ENCODE data around the gene SMCP. TPM values are rescaled to one million over a fixed set of nuclear protein-coding genes. Genes with fewer than 3 reads are reported as not detected.
A peak's percentile ranks its signal among the peaks of the same experiment; 100 is the strongest.

Gene SMCP
- total RNA-seq, 1 experiment from 2014 or later = not detected

DNA sequence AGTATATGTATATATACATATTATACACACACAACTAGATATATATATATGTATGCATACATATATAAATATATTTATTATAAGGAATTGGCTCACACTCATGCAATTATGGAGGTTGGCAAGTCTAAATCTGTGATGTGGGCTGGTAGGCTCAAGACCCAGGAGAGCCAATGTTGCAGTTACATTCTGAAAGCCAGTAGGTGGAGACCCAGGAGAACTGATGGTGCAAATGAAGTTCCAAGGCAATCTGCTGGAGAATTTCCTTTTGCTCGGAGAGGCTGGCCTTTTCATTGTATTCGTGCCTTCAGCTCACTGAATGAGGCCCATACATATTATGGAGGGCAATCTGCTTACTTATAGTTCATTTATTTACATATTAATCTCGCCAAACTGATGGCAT lies 39.7 kb downstream of the SMCP start:
- no peaks in the 10 kb centered on the region for H3K4me1 ChIP-seq (ENCODE audit: control insufficient read depth, insufficient read depth, low read length)
- BruUV-seq (replicated peaks) = no TSS peak
- CTCF ChIA-PET = interaction anchor here (0.7 kb wide), 1 partner anchor 58 kb away, joined by 9 read pairs; no protein-coding TSS in a partner anchor
- DNase-seq (ENCODE audit: low read depth, low spot score) (no peak), ATAC-seq (no peak)
- POLR2A ChIA-PET = no interaction called here
- in situ Hi-C loops (cut with HindIII; ENCODE audit: low pct_unique_long_range_greater_than_20kb, low sequenced_read_pairs) (no loop called here), intact Hi-C loops (cut with micrococcal nuclease; ENCODE audit: unreplicated experiment) (loop anchor here (5.0 kb wide), 1 partner anchor 275 kb away; no protein-coding TSS in a partner anchor)
- TF ChIP-seq, protein P1, sequence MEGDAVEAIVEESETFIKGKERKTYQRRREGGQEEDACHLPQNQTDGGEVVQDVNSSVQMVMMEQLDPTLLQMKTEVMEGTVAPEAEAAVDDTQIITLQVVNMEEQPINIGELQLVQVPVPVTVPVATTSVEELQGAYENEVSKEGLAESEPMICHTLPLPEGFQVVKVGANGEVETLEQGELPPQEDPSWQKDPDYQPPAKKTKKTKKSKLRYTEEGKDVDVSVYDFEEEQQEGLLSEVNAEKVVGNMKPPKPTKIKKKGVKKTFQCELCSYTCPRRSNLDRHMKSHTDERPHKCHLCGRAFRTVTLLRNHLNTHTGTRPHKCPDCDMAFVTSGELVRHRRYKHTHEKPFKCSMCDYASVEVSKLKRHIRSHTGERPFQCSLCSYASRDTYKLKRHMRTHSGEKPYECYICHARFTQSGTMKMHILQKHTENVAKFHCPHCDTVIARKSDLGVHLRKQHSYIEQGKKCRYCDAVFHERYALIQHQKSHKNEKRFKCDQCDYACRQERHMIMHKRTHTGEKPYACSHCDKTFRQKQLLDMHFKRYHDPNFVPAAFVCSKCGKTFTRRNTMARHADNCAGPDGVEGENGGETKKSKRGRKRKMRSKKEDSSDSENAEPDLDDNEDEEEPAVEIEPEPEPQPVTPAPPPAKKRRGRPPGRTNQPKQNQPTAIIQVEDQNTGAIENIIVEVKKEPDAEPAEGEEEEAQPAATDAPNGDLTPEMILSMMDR (IDR thresholded peaks at IDR 0.05) = peak; percentile 46
- no peak for TF ChIP-seq POLR2AphosphoS5 (IDR thresholded peaks at IDR 0.05; ENCODE audit: low read depth, low read length)
- H3K36me3 ChIP-seq (ENCODE audit: control insufficient read depth, insufficient read depth, low read length) = no peaks in the 10 kb centered on the region
- H3K4me3 ChIP-seq (ENCODE audit: low read depth in 2 of 2, low read length in 2 of 2) = no peak overlapping the region
- no peaks in the 10 kb centered on the region for H3K9me3 ChIP-seq (ENCODE audit: control insufficient read depth, insufficient read depth, low read depth, low read length)
- H3K27ac ChIP-seq (ENCODE audit: low read length) = no peak overlapping the region
- H3K27me3 ChIP-seq (ENCODE audit: control insufficient read depth, insufficient read depth, low read length) = no peaks in the 10 kb centered on the region

DNA sequence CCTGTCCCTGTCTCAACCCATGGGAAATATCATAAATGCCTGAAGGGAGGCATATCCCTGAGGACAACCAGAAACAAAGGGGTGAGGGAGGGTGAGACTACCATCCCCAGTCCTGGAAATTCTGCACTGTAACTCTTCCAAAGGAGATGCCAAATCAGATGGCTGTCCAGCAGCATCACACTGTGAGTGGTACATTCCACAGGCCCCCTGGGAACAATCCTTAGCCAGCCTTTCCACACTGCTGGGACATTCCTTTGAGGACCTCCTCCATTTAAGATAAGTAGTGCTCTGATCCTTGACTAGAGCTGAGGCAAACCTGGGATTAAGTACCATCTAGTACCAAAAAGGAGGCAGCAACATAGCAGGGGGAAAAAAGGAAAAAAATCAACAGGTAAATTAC lies 40.9 kb downstream of the SMCP start:
- H3K9me3 ChIP-seq (ENCODE audit: control insufficient read depth, insufficient read depth, low read depth, low read length) = no peaks in the 10 kb centered on the region
- no peaks in the 10 kb centered on the region for H3K36me3 ChIP-seq (ENCODE audit: control insufficient read depth, insufficient read depth, low read length)
- TF ChIP-seq SIN3A (IDR thresholded peaks at IDR 0.05; ENCODE audit: borderline replicate concordance, insufficient read depth, low read depth, low read length) = no peak
- TF ChIP-seq, protein P2, sequence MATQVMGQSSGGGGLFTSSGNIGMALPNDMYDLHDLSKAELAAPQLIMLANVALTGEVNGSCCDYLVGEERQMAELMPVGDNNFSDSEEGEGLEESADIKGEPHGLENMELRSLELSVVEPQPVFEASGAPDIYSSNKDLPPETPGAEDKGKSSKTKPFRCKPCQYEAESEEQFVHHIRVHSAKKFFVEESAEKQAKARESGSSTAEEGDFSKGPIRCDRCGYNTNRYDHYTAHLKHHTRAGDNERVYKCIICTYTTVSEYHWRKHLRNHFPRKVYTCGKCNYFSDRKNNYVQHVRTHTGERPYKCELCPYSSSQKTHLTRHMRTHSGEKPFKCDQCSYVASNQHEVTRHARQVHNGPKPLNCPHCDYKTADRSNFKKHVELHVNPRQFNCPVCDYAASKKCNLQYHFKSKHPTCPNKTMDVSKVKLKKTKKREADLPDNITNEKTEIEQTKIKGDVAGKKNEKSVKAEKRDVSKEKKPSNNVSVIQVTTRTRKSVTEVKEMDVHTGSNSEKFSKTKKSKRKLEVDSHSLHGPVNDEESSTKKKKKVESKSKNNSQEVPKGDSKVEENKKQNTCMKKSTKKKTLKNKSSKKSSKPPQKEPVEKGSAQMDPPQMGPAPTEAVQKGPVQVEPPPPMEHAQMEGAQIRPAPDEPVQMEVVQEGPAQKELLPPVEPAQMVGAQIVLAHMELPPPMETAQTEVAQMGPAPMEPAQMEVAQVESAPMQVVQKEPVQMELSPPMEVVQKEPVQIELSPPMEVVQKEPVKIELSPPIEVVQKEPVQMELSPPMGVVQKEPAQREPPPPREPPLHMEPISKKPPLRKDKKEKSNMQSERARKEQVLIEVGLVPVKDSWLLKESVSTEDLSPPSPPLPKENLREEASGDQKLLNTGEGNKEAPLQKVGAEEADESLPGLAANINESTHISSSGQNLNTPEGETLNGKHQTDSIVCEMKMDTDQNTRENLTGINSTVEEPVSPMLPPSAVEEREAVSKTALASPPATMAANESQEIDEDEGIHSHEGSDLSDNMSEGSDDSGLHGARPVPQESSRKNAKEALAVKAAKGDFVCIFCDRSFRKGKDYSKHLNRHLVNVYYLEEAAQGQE (IDR thresholded peaks at IDR 0.05; ENCODE audit: insufficient read depth in 1 of 2, low read depth in 2 of 2, low read length in 1 of 2) = no peak
- TF ChIP-seq, protein P1 (IDR thresholded peaks at IDR 0.05) = no peak
- TF ChIP-seq TCF7L2 (IDR thresholded peaks at IDR 0.05; ENCODE audit: low read depth, low read length) = no peak
- no peak for TF ChIP-seq POLR2AphosphoS5 (IDR thresholded peaks at IDR 0.05; ENCODE audit: low read depth, low read length)
- no peak overlapping the region for H3K27ac ChIP-seq (ENCODE audit: low read length)
- no peak for DNase-seq (ENCODE audit: low read depth, low spot score)
- POLR2A ChIA-PET = no interaction called here
- no peaks in the 10 kb centered on the region for H3K4me1 ChIP-seq (ENCODE audit: control insufficient read depth, insufficient read depth, low read length)
- in situ Hi-C loops (cut with HindIII; ENCODE audit: low pct_unique_long_range_greater_than_20kb, low sequenced_read_pairs) = no loop called here
- no peaks in the 10 kb centered on the region for H3K27me3 ChIP-seq (ENCODE audit: control insufficient read depth, insufficient read depth, low read length)
- BruUV-seq (replicated peaks) = no TSS peak
- H3K4me3 ChIP-seq (ENCODE audit: low read depth in 2 of 2, low read length in 2 of 2) = no peak overlapping the region
- ATAC-seq = no peak
- CTCF ChIA-PET = no interaction called here
- intact Hi-C loops (cut with micrococcal nuclease; ENCODE audit: unreplicated experiment) = loop anchor here (5.0 kb wide), 1 partner anchor 273 kb away; no protein-coding TSS in a partner anchor

Measured in Panc1 (cell line).